GM19468 (cell line): Measurements from ENCODE around the gene ARMC9.
A peak's percentile ranks its signal among the peaks of the same experiment; 100 is the strongest.

Source experiments
- ATAC-seq: cut with Tn5 transposase; IDR thresholded peaks from one replicate; pipeline ENCODE4 v1.9.1; 2021; ENCODE audit warnings: mild to moderate bottlenecking, moderate library complexity, moderate number of reproducible peaks; ENCODE audit not compliant: unreplicated experiment; ENCODE audit errors: extremely low read depth

The ARMC9 gene

GRCh38 chr2:231199219-231199618 is 788 bp downstream of the ARMC9 start:
- no peak for ATAC-seq

GRCh38 chr2:231200805-231201474 is 2.5 kb downstream of the ARMC9 start:
- ATAC-seq = no peak

GRCh38 chr2:231201475-231201814 is 3.0 kb downstream of the ARMC9 start:
- no peak for ATAC-seq

- no peak for ATAC-seq
Measured at GRCh38 chr2:231203087-231203486, 4.7 kb downstream of the ARMC9 start.

- ATAC-seq = no peak
Measured at GRCh38 chr2:231204146-231204545, 5.7 kb downstream of the ARMC9 start.

GRCh38 chr2:231204581-231204980 is 6.2 kb downstream of the ARMC9 start:
- no peak for ATAC-seq

- ATAC-seq = no peak
Measured at GRCh38 chr2:231207734-231208133, 9.3 kb downstream of the ARMC9 start.

- no peak for ATAC-seq
Measured at GRCh38 chr2:231210782-231211181, 12.4 kb downstream of the ARMC9 start.

- ATAC-seq = no peak
Measured at GRCh38 chr2:231211486-231211885, 13.1 kb downstream of the ARMC9 start.

- ATAC-seq = no peak
Measured at GRCh38 chr2:231212329-231212845, 14.0 kb downstream of the ARMC9 start.

GRCh38 chr2:231213931-231214642 is 15.7 kb downstream of the ARMC9 start:
- no peak for ATAC-seq

GRCh38 chr2:231218366-231218765 is 19.9 kb downstream of the ARMC9 start:
- ATAC-seq = no peak

GRCh38 chr2:231219289-231219688 is 20.9 kb downstream of the ARMC9 start:
- no peak for ATAC-seq

- no peak for ATAC-seq
Measured at GRCh38 chr2:231221761-231222160, 23.3 kb downstream of the ARMC9 start.

- ATAC-seq = no peak
Measured at GRCh38 chr2:231222318-231223000, 24.0 kb downstream of the ARMC9 start.

- ATAC-seq = no peak
Measured at GRCh38 chr2:231223001-231223375, 24.6 kb downstream of the ARMC9 start.

- ATAC-seq = no peak
Measured at GRCh38 chr2:231223458-231223976, 25.1 kb downstream of the ARMC9 start.

- peak; percentile 65 for ATAC-seq
Measured at GRCh38 chr2:231227310-231228162, 29.1 kb downstream of the ARMC9 start.

GRCh38 chr2:231228223-231228622 is 29.8 kb downstream of the ARMC9 start:
- peak; percentile 38 for ATAC-seq

- ATAC-seq = no peak
Measured at GRCh38 chr2:231228974-231229529, 30.6 kb downstream of the ARMC9 start.
